Upper lobe of right lung (tissue), 1 donor: ENCODE measurements around the gene CHCHD10. TPM values are rescaled to one million over a fixed set of nuclear protein-coding genes. Genes with fewer than 3 reads are reported as not detected.
A peak's percentile ranks its signal among the peaks of the same experiment; 100 is the strongest.

ENCODE experiments used
- ATAC-seq: fragments of 200-7000 bp; cut with Tn5 transposase; one replicate; pipeline ENCODE4 v1.9.1; 2020; ENCODE audit warnings: mild to moderate bottlenecking, moderate library complexity
- DNase-seq: peaks from one replicate; pipeline ENCODE4 v3.0.0-alpha.2; 2020
- H3K27ac ChIP-seq: fragments of 200-600 bp; one replicate; pipeline ENCODE4 v1.8.0; 2022
- H3K27me3 ChIP-seq: fragments of 200-600 bp; one replicate; pipeline ENCODE4 v1.8.0; 2022; ENCODE audit warnings: mild to moderate bottlenecking
- H3K36me3 ChIP-seq: fragments of 200-600 bp; one replicate; pipeline ENCODE4 v1.8.0; 2022
- H3K4me1 ChIP-seq: fragments of 200-600 bp; one replicate; pipeline ENCODE4 v1.8.0; 2022
- H3K4me3 ChIP-seq: fragments of 200-600 bp; one replicate; pipeline ENCODE4 v1.8.0; 2022; ENCODE audit warnings: mild to moderate bottlenecking
- H3K9me3 ChIP-seq: fragments of 200-600 bp; one replicate; pipeline ENCODE4 v1.8.0; 2022
- intact Hi-C: fragments of 100-400 bp; cut with DNase I; formaldehyde crosslinking; loops from one replicate; pipeline ENCODE4 v1.11.0; 2022
- total RNA-seq: library from RNA; stranded (reverse); fragmentation: NEBNext Ultra II Directional; extraction: Animal tissue kit (Norgen Biotek cat#: 25700); gene quantifications from one replicate; pipeline ENCODE4 v1.2.1, GENCODE V29; 2021
- TF ChIP-seq, protein P1 (sequence below): fragments of 200-600 bp; IDR thresholded peaks from one replicate; pipeline ENCODE4 v1.8.0; 2022; ENCODE audit warnings: antibody characterized with exemption
- donor health status: DM: no; HTN: yes; CAD: no; lungs with severe emphysema.

CHCHD10 gene
- total RNA-seq, 1 donor from 2014 or later, result 102 TPM

GRCh38 chr22:23786261-23786710 lies 18.5 kb upstream of the CHCHD10 start:
- intact Hi-C loops, result no loop called here
- H3K4me3 ChIP-seq, result peak overlapping the region; percentile 94
- H3K27me3 ChIP-seq, result no peaks in the 10 kb centered on the region
- peak overlapping the region; percentile 99 for H3K27ac ChIP-seq
- H3K9me3 ChIP-seq, result no peaks in the 10 kb centered on the region
- peaks cover 22% of the 10 kb centered on the region for H3K4me1 ChIP-seq
- ATAC-seq (no peak), DNase-seq (no peak)
- TF ChIP-seq, protein P1, sequence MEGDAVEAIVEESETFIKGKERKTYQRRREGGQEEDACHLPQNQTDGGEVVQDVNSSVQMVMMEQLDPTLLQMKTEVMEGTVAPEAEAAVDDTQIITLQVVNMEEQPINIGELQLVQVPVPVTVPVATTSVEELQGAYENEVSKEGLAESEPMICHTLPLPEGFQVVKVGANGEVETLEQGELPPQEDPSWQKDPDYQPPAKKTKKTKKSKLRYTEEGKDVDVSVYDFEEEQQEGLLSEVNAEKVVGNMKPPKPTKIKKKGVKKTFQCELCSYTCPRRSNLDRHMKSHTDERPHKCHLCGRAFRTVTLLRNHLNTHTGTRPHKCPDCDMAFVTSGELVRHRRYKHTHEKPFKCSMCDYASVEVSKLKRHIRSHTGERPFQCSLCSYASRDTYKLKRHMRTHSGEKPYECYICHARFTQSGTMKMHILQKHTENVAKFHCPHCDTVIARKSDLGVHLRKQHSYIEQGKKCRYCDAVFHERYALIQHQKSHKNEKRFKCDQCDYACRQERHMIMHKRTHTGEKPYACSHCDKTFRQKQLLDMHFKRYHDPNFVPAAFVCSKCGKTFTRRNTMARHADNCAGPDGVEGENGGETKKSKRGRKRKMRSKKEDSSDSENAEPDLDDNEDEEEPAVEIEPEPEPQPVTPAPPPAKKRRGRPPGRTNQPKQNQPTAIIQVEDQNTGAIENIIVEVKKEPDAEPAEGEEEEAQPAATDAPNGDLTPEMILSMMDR, result no peak
- H3K36me3 ChIP-seq, result no peaks in the 10 kb centered on the region

GRCh38 chr22:23784215-23784732 lies 16.5 kb upstream of the CHCHD10 start:
- no peaks in the 10 kb centered on the region for H3K9me3 ChIP-seq
- TF ChIP-seq, protein P1, result no peak
- H3K4me3 ChIP-seq, result no peak overlapping the region
- H3K27ac ChIP-seq, result no peak overlapping the region
- H3K4me1 ChIP-seq, result peaks cover 20% of the 10 kb centered on the region
- H3K27me3 ChIP-seq, result no peaks in the 10 kb centered on the region
- DNase-seq (no peak), ATAC-seq (no peak)
- intact Hi-C loops, result no loop called here
- no peaks in the 10 kb centered on the region for H3K36me3 ChIP-seq

DNA sequence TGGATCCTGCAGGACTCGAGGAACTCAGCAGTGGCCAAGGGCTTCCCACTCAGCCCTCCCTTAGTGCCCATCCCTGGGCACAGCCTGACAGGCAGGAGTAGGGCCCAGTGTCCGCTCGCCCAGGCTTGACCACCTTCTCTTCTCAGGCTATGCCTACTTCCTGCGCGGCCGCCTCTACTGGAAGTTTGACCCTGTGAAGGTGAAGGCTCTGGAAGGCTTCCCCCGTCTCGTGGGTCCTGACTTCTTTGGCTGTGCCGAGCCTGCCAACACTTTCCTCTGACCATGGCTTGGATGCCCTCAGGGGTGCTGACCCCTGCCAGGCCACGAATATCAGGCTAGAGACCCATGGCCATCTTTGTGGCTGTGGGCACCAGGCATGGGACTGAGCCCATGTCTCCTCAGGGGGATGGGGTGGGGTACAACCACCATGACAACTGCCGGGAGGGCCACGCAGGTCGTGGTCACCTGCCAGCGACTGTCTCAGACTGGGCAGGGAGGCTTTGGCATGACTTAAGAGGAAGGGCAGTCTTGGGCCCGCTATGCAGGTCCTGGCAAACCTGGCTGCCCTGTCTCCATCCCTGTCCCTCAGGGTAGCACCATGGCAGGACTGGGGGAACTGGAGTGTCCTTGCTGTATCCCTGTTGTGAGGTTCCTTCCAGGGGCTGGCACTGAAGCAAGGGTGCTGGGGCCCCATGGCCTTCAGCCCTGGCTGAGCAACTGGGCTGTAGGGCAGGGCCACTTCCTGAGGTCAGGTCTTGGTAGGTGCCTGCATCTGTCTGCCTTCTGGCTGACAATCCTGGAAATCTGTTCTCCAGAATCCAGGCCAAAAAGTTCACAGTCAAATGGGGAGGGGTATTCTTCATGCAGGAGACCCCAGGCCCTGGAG lies 15.7 kb upstream of the CHCHD10 start:
- intact Hi-C loops, result no loop called here
- no peak for DNase-seq
- TF ChIP-seq, protein P1, result no peak
- H3K36me3 ChIP-seq, result no peaks in the 10 kb centered on the region
- H3K27me3 ChIP-seq, result no peaks in the 10 kb centered on the region
- H3K27ac ChIP-seq, result no peak overlapping the region
- no peak overlapping the region for H3K4me3 ChIP-seq
- no peak for ATAC-seq
- H3K4me1 ChIP-seq, result peaks cover 18% of the 10 kb centered on the region
- no peaks in the 10 kb centered on the region for H3K9me3 ChIP-seq

DNA sequence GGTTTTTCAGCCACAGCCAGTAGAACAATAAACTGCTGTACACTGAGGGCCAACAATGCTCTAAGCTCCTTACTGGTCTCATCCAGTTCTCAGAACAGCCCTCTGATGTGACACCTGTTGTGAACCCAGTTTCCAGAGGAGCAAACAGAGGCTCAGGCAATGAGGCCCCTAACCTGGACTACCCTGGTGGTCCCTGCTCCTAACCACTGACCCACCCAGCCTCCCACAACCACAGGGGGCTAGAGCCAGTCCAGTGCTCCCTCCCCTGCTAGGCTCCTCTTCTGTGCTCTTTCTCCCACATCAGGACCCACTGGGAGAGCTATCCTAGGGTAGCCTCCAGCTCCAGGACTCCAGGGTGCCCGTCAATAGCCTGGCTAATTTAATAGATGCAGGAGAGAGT lies 14.9 kb upstream of the CHCHD10 start:
- no peak for ATAC-seq
- H3K27me3 ChIP-seq, result no peaks in the 10 kb centered on the region
- H3K4me3 ChIP-seq, result no peak overlapping the region
- no peaks in the 10 kb centered on the region for H3K9me3 ChIP-seq
- no peak overlapping the region for H3K27ac ChIP-seq
- H3K36me3 ChIP-seq, result no peaks in the 10 kb centered on the region
- intact Hi-C loops, result no loop called here
- H3K4me1 ChIP-seq, result peaks cover 10% of the 10 kb centered on the region
- DNase-seq, result no peak
- TF ChIP-seq, protein P1, result no peak

DNA sequence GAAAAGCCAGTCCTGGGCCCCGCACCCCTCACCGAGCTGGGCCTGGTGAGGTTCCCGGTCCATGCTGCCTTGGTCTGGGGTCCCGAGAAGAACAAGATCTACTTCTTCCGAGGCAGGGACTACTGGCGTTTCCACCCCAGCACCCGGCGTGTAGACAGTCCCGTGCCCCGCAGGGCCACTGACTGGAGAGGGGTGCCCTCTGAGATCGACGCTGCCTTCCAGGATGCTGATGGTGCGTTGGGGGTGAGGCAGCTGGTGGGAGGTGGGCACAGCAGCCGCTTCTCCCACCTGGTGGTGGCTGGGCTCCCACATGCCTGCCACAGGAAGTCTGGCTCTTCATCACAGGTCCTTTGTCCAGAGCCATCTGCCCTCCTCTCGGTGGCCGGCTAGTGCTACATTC lies 14.5 kb upstream of the CHCHD10 start:
- Histone ChIP-seq H3K9me3 (no peaks in the 10 kb centered on the region), H3K27me3 (no peaks in the 10 kb centered on the region), H3K36me3 (no peaks in the 10 kb centered on the region), H3K27ac (no peak overlapping the region), H3K4me1 (peaks cover 7% of the 10 kb centered on the region), H3K4me3 (no peak overlapping the region)
- DNase-seq (no peak), ATAC-seq (no peak)
- intact Hi-C loops, result no loop called here
- TF ChIP-seq, protein P1, result no peak
